ENCODE measurements around the gene SLC25A30.

DNA sequence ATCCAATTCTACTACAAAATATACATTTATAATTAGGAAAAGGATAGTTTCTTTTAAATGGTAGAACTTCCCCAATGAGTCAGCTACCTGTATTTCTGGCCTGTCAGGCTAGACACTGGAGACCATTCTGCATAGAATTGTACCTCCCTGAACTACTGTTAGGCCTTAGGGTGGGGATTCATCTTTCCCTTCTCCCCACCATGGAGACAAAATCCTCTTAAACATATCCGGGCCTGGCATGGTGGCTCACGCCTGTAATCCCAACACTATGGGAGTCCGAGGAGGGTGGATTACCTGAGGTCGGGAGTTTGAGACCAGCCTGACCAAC is 52.7 kb downstream of the SLC25A30 start:
- TF ChIP-seq, protein P1, sequence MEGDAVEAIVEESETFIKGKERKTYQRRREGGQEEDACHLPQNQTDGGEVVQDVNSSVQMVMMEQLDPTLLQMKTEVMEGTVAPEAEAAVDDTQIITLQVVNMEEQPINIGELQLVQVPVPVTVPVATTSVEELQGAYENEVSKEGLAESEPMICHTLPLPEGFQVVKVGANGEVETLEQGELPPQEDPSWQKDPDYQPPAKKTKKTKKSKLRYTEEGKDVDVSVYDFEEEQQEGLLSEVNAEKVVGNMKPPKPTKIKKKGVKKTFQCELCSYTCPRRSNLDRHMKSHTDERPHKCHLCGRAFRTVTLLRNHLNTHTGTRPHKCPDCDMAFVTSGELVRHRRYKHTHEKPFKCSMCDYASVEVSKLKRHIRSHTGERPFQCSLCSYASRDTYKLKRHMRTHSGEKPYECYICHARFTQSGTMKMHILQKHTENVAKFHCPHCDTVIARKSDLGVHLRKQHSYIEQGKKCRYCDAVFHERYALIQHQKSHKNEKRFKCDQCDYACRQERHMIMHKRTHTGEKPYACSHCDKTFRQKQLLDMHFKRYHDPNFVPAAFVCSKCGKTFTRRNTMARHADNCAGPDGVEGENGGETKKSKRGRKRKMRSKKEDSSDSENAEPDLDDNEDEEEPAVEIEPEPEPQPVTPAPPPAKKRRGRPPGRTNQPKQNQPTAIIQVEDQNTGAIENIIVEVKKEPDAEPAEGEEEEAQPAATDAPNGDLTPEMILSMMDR (IDR thresholded peaks at IDR 0.05) = no peak
- TF ChIP-seq POLR2A (IDR thresholded peaks at IDR 0.05) = no peak
- TF ChIP-seq POLR2AphosphoS5 (IDR thresholded peaks at IDR 0.05) = no peak
